Stimulated activated CD4-positive, alpha-beta T cell treated with anti-CD3 and anti-CD28 coated beads, Interleukin-1b, Interleukin-23, amount 100 ng/mL, for 1 hour (primary cell): Measurements from ENCODE around the gene STRN4.
A peak's percentile ranks its signal among the peaks of the same experiment; 100 is the strongest.

Experiments
- DNase-seq, 2 donors: peaks; one replicate each; pipeline ENCODE4 v3.0.0-alpha.2; 2020; ENCODE audit warnings: low read depth in 2 of 2

Gene STRN4

GRCh38 chr19:46725036-46725820, 21.0 kb downstream of the STRN4 start:
- no peak for DNase-seq

- DNase-seq: no peak
These were observed 21.8 kb downstream of the STRN4 start for GRCh38 chr19:46724468-46724867.

GRCh38 chr19:46723471-46723870, 22.8 kb downstream of the STRN4 start:
- no peak for DNase-seq

DNA sequence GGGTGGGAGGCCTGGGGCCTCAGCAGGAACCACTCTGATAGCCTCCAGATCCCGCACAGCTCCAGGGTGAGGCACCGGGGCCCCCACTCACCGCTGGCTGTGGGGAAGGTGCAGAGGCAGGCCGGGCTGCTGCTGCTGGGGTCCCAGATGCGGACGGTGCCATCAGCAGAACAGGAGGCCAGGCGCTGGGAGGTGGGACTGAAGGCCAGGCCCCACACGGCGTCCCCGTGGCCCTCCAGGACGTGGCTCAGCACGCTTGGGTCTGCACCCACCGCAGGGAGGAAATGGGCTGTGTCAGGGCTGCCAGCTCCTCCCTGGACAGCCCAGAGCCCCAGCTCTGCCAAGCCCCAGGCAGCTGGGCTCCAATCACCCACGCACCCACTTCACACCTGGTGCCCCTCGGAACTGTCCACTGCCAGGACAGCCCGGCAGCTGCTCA, 23.2 kb downstream of the STRN4 start:
- DNase-seq: no peak

- no peak for DNase-seq
These were observed 23.7 kb downstream of the STRN4 start for GRCh38 chr19:46722421-46723022.

DNA sequence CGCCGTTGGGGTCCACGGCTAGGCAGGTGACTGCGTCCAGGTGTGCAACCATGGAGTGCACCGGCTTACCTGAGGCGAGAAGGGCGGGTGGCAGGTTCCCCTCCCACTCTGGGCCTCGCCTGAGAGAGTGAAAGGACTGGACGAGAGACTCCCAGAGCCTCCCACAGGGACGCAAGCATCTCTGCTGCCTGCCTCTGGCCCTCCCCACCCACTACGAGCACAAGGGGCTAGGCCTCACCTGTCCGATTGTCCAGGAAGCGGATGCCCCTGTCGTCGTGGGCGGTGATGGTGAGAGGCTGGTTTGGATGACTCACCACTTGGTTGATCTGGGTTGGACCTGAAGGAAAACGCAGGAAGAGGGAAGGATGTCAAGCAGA, 24.3 kb downstream of the STRN4 start:
- no peak for DNase-seq

- no peak for DNase-seq
These were observed 24.8 kb downstream of the STRN4 start for GRCh38 chr19:46721269-46722003.

DNA sequence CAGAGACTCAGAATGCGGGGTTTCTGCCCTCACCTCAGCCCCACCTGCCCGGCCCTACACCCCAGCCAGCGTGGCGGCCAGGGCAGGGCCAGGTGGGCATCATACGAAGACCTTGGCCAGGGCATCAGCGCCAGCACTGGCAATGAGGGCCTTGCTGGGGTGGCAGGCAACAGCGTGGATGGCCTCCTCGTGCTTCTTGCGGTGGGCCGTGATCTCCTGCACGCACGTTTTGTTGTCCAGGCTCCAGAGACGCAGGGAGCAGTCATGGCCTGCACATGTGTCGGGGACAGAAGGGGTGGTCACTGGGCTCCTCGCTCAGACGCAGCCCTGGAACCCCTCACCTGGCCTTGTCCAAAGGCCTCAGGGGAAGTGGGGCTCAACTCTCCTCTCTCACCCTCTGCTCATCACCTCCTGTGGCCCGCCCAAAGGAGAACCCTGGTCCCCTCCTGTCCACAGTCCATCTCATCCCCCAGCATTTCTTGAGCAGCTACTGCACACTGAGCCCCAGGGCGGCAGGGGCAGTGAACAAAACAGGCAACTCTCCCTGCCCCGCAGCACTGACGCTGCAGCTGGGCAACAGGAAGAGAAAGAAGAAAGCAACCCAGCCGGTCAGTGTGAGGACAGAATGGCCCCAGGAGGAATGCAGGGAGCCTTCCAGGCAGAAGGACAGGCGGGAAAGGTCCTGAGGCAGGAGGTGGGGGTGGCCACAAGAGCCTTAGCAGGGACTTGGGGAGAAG, 25.6 kb downstream of the STRN4 start:
- DNase-seq: no peak

GRCh38 chr19:46719629-46720502, 26.4 kb downstream of the STRN4 start:
- no peak for DNase-seq

GRCh38 chr19:46718934-46719622, 27.2 kb downstream of the STRN4 start:
- no peak for DNase-seq

DNA sequence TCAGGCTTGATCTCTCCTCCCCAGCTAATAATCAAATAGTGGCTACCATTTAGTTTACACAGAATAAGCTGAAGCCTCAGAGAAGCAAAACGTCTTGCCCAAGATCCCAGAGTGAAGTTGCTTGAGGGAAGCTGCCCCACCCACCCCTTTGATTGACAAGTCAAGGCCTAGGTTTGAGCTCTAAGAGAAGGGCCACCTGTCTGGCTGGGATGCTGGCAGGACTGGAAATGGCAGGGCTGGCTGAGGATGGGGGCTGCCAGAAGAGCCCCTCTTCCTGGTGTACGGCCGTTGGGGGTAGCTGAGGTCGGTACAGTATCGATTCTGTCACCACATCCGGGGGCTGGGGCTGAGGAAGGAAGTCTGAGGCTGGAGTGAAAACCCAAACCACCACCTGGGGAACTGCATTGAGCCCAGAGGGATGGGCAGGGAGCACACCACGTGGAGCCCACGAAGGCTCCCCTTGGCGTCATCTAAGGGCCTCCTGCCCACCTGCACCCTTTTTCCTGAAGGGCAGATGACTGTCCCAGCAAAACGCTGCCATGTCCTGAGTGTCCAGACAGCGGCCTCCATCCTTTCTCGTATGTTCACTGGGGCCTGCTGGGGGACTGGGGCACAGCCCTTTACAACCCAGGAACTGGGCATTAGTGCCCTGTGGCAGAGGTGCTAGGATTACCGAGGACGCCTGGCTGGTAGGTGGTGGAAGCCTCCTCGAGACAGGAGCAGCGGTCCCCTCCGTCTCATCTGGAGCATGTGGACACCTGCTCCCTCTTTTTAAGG, 27.9 kb downstream of the STRN4 start:
- no peak for DNase-seq

- DNase-seq: no peak
These were observed 28.5 kb downstream of the STRN4 start for GRCh38 chr19:46717716-46718143.

- peak; percentile 65 to 88 for DNase-seq
These were observed 29.1 kb downstream of the STRN4 start, which contains the start of gene PRKD2 for GRCh38 chr19:46717034-46717715. Gene PRKD2 (minus strand): TSS chr19:46717114. CDS start chr19:46716370, 744 bp downstream.

- DNase-seq: no peak
These were observed 29.6 kb downstream of the STRN4 start for GRCh38 chr19:46716672-46717033.

DNA sequence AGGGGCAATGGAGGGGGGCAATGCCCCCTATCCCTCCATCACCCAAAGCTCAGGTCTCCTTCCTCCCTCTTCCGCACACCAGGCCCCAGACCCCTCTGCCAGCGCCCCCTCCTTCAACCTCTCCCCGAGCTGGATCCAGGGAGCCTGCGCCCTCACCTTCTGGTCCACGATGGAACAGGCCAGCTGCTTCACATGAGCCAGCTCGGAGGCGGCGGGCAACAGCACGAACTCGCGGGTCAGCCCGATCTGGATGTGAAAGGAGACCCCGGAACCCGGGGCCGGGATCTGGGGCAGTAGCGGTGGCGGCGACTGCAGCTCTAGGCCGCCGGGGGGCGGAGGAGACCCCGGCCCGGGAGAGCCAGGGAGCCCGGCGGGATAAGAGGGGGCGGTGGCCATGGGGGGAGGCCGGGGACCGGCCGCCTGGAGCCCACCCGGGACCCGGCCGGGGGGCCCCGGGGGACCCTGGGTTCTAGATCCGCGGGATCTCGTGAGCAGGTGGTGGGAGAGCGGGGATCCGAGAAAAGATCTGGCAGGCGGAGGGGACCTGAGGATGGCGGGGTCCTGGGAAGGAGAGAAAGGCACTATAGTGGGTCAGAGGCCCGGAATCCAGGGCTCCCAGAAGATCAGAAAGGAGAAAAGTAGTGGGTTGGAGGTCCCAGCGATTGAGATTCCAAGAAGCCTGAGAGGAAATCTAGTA, 30.1 kb downstream of the STRN4 start:
- no peak for DNase-seq

- DNase-seq: no peak
These were observed 30.7 kb downstream of the STRN4 start for GRCh38 chr19:46715620-46715974.

DNA sequence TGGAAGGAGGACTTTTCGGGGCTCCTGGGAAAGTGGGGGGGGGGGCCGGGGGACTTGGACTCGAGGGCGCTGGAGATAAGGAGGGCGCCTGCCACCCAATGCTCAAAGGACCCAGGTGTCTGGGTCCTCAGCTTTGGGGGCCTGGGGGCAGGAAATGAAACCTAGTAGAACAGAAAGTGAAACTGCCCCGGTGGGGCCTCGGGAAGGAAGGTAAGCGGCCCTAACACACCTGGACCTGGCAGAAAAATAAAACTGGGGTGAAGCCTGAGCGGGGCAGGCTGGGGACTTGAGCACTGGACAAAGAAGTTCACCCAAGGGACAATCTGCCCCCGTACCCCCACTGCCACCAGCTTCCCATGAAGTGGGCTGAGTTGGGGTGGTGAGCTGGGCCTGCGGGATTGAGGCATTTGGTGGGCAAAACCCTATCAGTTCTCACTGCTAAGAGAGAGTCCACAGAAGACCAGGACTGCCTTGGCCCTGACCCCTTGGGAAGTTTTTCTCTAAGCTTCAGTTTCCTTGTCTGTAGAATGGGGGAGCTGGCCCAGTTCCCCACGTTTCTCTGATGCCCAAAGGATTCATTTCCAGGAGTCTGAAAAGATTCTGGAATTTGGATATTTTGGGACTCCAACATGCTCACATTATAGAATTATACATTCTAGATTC, 31.7 kb downstream of the STRN4 start:
- DNase-seq: peak in 1 of 2 donors; percentile 27
